ENCODE data around the gene RUSC1. TPM values are rescaled to one million over a fixed set of nuclear protein-coding genes. Genes with fewer than 3 reads are reported as not detected.

RUSC1 gene
- total and polyA plus RNA-seq, 2 of the 8 experiments (the other 6 are each of a cell fraction or from before 2014, with no cell fraction given) = 54.6 to 90.4 TPM

DNA sequence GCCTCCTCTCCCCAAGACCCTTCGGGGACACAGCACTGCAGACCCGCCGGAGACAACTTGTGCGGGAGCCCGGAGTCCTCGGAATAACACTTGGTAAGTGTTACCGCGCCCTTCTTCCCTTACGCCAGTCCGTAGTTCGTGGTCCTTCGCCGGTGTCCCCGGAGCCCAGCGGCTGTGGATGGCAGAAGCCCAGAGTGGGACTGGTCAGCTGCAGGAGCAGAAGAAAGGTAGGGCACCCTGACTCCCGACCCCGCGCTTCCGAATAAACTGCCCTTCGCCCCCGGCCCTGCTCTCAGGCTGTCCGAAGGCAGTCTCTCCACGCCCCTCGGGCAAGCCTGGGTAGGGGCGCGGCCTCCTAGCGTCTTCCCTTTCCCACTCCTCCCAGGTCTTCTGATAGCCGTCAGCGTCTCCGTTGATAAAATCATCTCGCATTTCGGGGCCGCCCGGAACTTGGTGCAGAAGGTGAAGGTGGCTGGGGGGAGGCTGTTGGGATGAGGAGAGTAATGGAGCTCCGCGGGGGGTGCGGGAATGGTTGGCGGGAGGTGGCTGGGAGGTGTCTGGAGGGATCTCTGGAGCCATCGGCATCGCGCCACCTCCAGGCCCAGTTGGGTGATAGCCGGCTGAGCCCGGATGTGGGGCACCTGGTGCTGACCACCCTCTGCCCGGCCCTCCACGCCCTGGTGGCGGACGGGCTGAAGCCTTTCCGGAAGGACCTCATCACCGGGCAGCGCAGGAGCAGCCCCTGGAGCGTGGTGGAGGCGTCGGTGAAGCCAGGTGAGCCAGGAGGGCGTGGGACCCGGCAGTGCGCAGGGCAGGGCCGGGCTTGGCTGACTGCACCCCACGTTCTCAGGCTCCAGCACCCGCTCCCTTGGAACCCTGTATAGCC is 4.3 kb downstream of the RUSC1 start (continued):
- TF ChIP-seq, protein P1, sequence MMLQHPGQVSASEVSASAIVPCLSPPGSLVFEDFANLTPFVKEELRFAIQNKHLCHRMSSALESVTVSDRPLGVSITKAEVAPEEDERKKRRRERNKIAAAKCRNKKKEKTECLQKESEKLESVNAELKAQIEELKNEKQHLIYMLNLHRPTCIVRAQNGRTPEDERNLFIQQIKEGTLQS (IDR thresholded peaks at IDR 0.05; ENCODE audit: insufficient read depth, low read depth, low read length) = no peak
- TF ChIP-seq, protein P2, sequence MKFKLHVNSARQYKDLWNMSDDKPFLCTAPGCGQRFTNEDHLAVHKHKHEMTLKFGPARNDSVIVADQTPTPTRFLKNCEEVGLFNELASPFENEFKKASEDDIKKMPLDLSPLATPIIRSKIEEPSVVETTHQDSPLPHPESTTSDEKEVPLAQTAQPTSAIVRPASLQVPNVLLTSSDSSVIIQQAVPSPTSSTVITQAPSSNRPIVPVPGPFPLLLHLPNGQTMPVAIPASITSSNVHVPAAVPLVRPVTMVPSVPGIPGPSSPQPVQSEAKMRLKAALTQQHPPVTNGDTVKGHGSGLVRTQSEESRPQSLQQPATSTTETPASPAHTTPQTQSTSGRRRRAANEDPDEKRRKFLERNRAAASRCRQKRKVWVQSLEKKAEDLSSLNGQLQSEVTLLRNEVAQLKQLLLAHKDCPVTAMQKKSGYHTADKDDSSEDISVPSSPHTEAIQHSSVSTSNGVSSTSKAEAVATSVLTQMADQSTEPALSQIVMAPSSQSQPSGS (IDR thresholded peaks at IDR 0.05; ENCODE audit: low read length) = no peak
- no peak for TF ChIP-seq CHD1 (IDR thresholded peaks at IDR 0.05; ENCODE audit: low read depth, low read length)
- TF ChIP-seq SIN3A (conservative IDR thresholded peaks at IDR 0.05 in 1 of 2, IDR thresholded peaks at IDR 0.05 in 1 of 2; ENCODE audit: low read depth in 1 of 2, low read length in 2 of 2) = no peak
- TF ChIP-seq EZH2 (IDR thresholded peaks at IDR 0.05; ENCODE audit: low read depth, low read length, severe bottlenecking) = no peak
- no peak for TF ChIP-seq BACH1 (IDR thresholded peaks at IDR 0.05; ENCODE audit: low read length)
